GM18511 (cell line): ENCODE results near the gene EGFL6.
"Not testable (repeated sequence)": the region's sequence is repeated elsewhere in the genome, so short reads cannot be mapped to it uniquely, and the experiment has no call there.

ENCODE experiments used
- ATAC-seq: cut with Tn5 transposase; IDR thresholded peaks from one replicate; pipeline ENCODE4 v1.9.1; 2021; ENCODE audit warnings: mild to moderate bottlenecking, moderate library complexity; ENCODE audit not compliant: unreplicated experiment

The EGFL6 gene

GRCh38 chrX:13651150-13651549, 81.7 kb downstream of the EGFL6 start:
- no peak for ATAC-seq

DNA sequence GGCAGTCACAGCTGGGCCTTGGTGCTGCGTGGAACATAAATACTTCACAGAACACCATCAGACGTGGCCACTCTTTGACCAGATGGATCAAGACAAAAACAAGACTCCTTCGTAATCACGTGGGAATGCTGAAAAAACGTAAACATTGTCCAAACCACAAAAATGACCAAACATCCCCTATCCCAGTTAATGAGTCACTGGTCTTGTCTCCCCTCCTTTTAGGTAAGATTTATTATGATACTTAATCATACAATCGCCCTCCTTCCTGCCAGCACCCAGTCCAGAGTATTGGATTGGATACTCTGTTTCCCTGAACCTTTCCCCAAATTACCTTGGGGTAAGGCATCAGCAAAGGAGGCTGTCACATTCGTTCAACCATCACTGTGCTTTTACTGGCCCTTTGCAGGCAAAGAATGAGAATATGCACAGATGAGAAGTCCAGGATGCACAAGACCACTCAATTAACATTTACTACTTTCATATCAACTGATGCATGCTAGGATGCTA, 82.9 kb downstream of the EGFL6 start:
- peak; percentile 1 for ATAC-seq

GRCh38 chrX:13652850-13653693, 83.7 kb downstream of the EGFL6 start, which contains the start of gene TCEANC:
Gene TCEANC, plus strand, starts transcription at chrX:13653141. Its CDS starts 9,368 bp downstream, at chrX:13662509.
- ATAC-seq = peak; percentile 95

DNA sequence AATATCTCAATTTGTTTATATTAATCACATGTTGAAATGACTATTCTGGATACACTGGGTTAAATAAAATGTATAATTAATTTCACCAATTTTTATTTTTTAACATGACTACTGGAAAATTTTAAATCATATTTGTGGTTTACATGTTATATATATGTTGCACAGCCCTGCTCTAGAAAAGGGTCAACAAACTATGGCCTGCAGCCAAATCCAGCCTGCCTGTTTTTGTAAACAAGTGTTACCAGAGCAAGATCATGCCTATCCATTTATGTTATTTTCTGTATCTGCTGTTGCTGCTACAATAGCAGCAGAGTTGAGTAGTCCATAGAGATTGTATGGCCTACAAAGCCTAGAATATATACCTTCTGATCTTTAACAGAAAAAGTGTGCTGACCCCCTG, 84.7 kb downstream of the EGFL6 start:
- ATAC-seq = no peak

GRCh38 chrX:13655674-13656073, 86.3 kb downstream of the EGFL6 start:
- ATAC-seq = no peak

- ATAC-seq = no peak
These were observed 89.2 kb downstream of the EGFL6 start for GRCh38 chrX:13658602-13659001.

DNA sequence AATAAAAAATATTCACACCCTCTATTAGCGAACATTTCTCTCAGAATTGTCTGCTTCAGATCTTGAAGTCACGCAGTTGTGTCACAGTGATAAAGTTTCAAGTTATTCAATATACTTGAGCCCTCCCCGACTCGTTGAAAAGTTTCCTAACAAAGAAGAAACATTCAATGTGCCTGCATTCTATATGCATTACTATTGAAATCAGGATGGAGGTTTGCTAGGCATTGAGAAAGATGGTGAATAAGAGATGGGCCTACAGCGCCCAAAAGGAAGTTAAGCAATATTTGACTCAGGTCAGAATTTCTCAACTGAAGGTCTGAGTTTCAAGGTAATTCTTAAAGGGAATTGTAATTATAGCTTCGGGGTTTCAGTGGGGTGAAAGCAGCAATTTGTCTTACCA, 89.7 kb downstream of the EGFL6 start:
- no peak for ATAC-seq

- no peak for ATAC-seq
These were observed 92.4 kb downstream of the EGFL6 start for GRCh38 chrX:13661735-13662288.

GRCh38 chrX:13662355-13662791, 93.0 kb downstream of the EGFL6 start:
- ATAC-seq = no peak

DNA sequence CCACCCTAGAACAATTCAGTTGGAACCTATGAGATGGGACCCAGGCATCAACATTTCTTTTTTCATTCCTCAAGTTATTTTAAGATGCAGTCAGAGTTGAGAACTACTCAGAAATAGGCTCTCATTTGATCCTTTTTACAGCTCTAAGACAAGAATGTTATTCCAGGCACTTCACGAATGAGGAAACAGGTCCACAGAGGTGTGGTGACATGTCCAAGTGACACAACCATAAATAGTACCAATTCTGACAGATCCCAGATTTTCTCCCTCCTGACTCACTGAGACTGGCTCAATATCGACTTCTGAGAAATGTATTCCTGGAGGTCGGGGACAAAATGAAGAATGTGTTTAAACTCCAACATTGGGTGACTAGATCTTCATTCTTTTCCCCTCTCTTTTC, 94.6 kb downstream of the EGFL6 start:
- no peak for ATAC-seq

GRCh38 chrX:13666836-13667235, 97.4 kb downstream of the EGFL6 start:
- ATAC-seq = no peak

DNA sequence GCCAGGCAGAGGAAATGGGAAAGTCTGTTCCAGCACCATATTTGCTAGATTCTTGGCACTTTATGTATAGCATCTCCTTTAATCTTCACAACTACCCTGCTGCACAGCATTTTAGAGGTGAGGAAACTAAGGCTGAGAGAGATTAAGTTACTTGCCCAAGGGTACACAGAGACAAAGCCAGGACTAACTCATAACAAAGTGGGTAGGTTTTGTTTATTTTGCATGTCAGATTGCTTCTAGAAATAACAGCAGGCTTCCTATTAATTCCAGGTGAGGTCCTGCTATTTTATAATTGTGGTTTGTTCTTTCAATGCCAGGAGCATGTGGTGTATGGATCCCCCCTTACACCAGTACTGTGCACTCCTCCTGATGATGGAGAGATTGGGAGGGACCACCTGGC, 98.5 kb downstream of the EGFL6 start:
- no peak for ATAC-seq

- ATAC-seq = peak; percentile 89
These were observed 99.9 kb downstream of the EGFL6 start for GRCh38 chrX:13669246-13669737.

GRCh38 chrX:13669755-13670154, 100.4 kb downstream of the EGFL6 start:
- ATAC-seq = not testable (repeated sequence)

- no peak for ATAC-seq
These were observed 100.8 kb downstream of the EGFL6 start for GRCh38 chrX:13670197-13670596.

DNA sequence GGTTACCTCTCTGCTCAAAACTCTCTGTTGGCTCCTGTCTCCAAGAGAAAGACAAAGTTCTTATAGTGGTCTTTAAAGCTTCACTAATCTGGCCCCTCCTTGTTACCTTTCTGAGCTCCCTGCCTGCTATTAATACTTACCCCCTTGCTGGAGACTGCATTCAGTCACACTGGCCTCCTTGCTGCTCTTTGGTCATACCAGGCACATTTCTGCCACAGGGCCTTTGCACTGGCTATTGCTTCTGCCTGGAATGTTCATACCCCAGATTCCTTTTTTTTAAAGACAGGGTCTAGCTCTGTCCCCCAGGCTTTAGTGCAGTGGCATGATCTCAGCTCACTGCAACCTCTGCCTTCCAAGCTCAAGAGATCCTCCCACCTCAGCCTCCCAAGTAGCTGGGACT, 103.6 kb downstream of the EGFL6 start:
- no peak for ATAC-seq

GRCh38 chrX:13676885-13677284, 107.5 kb downstream of the EGFL6 start:
- no peak for ATAC-seq

DNA sequence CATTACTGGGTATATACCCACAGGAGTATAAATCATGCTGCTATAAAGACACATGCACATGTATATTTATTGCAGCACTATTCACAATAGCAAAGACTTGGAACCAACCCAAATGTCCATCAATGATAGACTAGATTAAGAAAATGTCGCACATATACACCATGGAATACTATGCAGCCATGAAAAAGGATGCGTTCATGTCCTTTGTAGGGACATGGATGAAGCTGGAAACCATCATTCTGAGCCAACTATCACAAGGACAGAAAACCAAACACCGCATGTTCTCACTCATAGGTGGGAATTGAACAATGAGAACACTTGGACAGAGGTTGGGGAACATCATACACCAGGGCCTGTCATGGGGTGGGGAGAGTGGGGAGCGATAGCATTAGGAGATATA, 110.3 kb downstream of the EGFL6 start:
- ATAC-seq = not testable (repeated sequence)

DNA sequence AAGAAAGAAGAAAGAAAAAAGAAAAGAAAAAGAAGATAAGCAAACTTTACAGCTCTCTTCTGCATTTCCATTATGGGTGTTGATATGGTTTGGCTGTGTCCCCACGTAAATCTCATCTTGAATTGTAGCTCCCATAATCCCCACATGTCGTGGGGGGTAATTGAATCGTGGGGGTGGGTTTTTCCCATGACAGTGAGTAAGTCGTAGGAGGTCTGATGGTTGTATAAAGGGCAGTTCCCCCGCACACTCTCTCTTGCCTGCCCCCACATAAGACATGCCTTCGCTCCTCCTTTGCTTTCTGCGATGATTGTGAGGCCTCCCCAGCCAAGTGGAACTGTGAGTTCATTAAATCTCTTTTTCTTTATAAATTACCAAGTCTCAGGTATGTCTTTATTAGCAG, 112.2 kb downstream of the EGFL6 start:
- no peak for ATAC-seq
